A673 (cell line): Measurements from ENCODE around the gene HRH3. TPM values are rescaled to one million over a fixed set of nuclear protein-coding genes. Genes with fewer than 3 reads are reported as not detected.

Source experiments
- BruUV-seq: library from RNA; stranded (reverse); fragments of 400-500 nt; replicated peaks from 2 replicates; lab custom pipeline; 2021; lab: Mats Ljungman, UMichigan
- CTCF ChIA-PET: fragments of 300-600 bp; sonication (Branson Sonifier 250); formaldehyde crosslinking; loops from one replicate; lab custom pipeline; 2022; ENCODE audit warnings: antibody characterized with exemption; lab: Charles Lee
- POLR2A ChIA-PET: fragments of 300-600 bp; sonication (Branson Sonifier 250); formaldehyde crosslinking; loops from one replicate; lab custom pipeline; 2022; ENCODE audit warnings: antibody characterized with exemption; ENCODE audit not compliant: low non-redundant PET; lab: Charles Lee
- DNase-seq: peaks from one replicate; pipeline ENCODE4 v3.0.0-alpha.2; 2015; ENCODE audit warnings: low spot score
- H3K27ac ChIP-seq: fragments of 200-600 bp; sonication (generic); 2 replicates; pipeline ENCODE4 v1.5.1; 2016; ENCODE audit warnings: mixed run types, low read depth, mild to moderate bottlenecking, mixed read lengths, antibody characterized with exemption, low read length; ENCODE audit not compliant: poor library complexity, severe bottlenecking
- H3K27me3 ChIP-seq: fragments of 200-600 bp; sonication (generic); replicated peaks from 2 replicates; pipeline ENCODE4 v1.6.1; 2017; ENCODE audit warnings: mixed run types, low read depth, mild to moderate bottlenecking, mixed read lengths, antibody characterized with exemption, low read length; ENCODE audit not compliant: insufficient read depth, poor library complexity
- H3K36me3 ChIP-seq: fragments of 200-600 bp; sonication (generic); 2 replicates; pipeline ENCODE4 v1.6.1; 2016; ENCODE audit warnings: mixed run types, mild to moderate bottlenecking, mixed read lengths, antibody characterized with exemption, low read length; ENCODE audit not compliant: insufficient read depth, poor library complexity, severe bottlenecking
- H3K4me1 ChIP-seq: fragments of 200-600 bp; sonication (generic); 2 replicates; pipeline ENCODE4 v1.6.1; 2017; ENCODE audit warnings: mixed run types, mild to moderate bottlenecking, mixed read lengths, antibody characterized with exemption, low read length; ENCODE audit not compliant: insufficient read depth, poor library complexity, severe bottlenecking
- H3K4me3 ChIP-seq: fragments of 200-600 bp; sonication (generic); 2 replicates; pipeline ENCODE4 v1.5.1; 2016; ENCODE audit warnings: low read depth, mixed run types, mild to moderate bottlenecking, mixed read lengths, low read length; ENCODE audit not compliant: poor library complexity, severe bottlenecking
- H3K9me3 ChIP-seq: fragments of 200-600 bp; sonication (generic); 2 replicates; pipeline ENCODE4 v1.6.1; 2016; ENCODE audit warnings: mixed run types, low read depth, mild to moderate bottlenecking, mixed read lengths, antibody characterized with exemption, low read length; ENCODE audit not compliant: poor library complexity, severe bottlenecking
- EZH2 ChIP-seq: fragments of 200-600 bp; sonication (generic); IDR thresholded peaks from 2 replicates; pipeline ENCODE4 v1.6.1; 2017; ENCODE audit warnings: borderline replicate concordance, low read depth, mild to moderate bottlenecking, mixed read lengths, antibody characterized with exemption, low read length; ENCODE audit not compliant: poor library complexity, severe bottlenecking
- intact Hi-C: fragments of 100-400 bp; cut with micrococcal nuclease; formaldehyde crosslinking; loops from one replicate; pipeline ENCODE4 v1.10.0; 2022; ENCODE audit not compliant: unreplicated experiment
- total RNA-seq: library from RNA; stranded (reverse); gene quantifications from 2 replicates; pipeline ENCODE4 v1.2.3, GENCODE V29; 2021
- TF ChIP-seq, protein P1 (sequence below): fragments of 300-800, 200-600 bp; sonication (generic); conservative IDR thresholded peaks from 2 replicates; pipeline ENCODE4 v1.5.1; 2017; ENCODE audit warnings: low read depth, mild to moderate bottlenecking, antibody characterized with exemption, low read length, moderate library complexity, mixed read lengths

HRH3 gene
- total RNA-seq, 1 experiment from 2014 or later = not detected

- CTCF ChIA-PET = no interaction called here
- H3K27me3 ChIP-seq = no peaks in the 10 kb centered on the region
- no peaks in the 10 kb centered on the region for H3K4me1 ChIP-seq
- no peak overlapping the region for H3K27ac ChIP-seq
- H3K36me3 ChIP-seq = peaks cover 28% of the 10 kb centered on the region
- TF ChIP-seq, protein P1, sequence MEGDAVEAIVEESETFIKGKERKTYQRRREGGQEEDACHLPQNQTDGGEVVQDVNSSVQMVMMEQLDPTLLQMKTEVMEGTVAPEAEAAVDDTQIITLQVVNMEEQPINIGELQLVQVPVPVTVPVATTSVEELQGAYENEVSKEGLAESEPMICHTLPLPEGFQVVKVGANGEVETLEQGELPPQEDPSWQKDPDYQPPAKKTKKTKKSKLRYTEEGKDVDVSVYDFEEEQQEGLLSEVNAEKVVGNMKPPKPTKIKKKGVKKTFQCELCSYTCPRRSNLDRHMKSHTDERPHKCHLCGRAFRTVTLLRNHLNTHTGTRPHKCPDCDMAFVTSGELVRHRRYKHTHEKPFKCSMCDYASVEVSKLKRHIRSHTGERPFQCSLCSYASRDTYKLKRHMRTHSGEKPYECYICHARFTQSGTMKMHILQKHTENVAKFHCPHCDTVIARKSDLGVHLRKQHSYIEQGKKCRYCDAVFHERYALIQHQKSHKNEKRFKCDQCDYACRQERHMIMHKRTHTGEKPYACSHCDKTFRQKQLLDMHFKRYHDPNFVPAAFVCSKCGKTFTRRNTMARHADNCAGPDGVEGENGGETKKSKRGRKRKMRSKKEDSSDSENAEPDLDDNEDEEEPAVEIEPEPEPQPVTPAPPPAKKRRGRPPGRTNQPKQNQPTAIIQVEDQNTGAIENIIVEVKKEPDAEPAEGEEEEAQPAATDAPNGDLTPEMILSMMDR = no peak
- TF ChIP-seq EZH2 = no peak
- H3K4me3 ChIP-seq = no peak overlapping the region
- POLR2A ChIA-PET = no interaction called here
- no peaks in the 10 kb centered on the region for H3K9me3 ChIP-seq
- DNase-seq = no peak
- intact Hi-C loops = no loop called here
- no TSS peak for BruUV-seq
Observed at GRCh38 chr20:62191781-62192559, 28.1 kb downstream of the HRH3 start.

DNA sequence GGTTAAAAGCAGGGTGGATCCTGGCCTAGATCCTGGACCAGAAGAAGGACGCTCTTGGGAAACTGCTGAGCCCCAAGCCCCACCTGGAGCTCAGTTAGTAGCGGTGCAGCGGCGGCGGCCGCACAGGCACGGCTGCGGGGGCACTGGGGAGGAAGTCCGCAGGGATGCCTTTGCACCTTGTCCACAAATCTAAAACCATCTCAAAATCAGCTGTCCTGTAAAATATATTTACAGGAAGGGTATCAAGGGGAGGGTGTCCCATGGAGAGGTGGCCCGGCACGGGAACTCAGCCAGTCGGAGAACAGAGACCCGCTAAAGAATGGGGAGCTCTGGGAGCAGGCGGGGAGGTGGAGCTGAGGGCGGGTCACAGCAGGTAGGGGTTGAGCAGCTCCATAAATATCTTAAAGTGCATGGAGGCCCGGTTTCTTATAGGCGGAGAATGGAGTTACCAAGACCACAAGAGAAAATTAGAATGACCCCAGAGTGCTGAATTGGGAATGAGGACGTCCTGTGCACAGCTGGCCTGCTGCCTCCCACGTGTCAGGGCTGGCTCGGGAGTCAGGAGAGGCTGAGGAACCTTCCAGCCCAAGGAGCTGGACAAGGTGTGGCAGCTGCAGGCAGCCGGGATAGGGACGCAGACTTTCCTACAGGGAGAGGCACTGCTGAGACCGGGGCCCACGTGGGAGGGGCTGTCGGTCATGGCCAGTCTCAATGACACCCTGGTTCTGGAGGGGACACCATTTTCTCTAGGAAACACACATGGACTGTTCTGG is 29.3 kb downstream of the HRH3 start:
- no peak for TF ChIP-seq EZH2
- TF ChIP-seq, protein P1 = no peak
- BruUV-seq = no TSS peak

DNA sequence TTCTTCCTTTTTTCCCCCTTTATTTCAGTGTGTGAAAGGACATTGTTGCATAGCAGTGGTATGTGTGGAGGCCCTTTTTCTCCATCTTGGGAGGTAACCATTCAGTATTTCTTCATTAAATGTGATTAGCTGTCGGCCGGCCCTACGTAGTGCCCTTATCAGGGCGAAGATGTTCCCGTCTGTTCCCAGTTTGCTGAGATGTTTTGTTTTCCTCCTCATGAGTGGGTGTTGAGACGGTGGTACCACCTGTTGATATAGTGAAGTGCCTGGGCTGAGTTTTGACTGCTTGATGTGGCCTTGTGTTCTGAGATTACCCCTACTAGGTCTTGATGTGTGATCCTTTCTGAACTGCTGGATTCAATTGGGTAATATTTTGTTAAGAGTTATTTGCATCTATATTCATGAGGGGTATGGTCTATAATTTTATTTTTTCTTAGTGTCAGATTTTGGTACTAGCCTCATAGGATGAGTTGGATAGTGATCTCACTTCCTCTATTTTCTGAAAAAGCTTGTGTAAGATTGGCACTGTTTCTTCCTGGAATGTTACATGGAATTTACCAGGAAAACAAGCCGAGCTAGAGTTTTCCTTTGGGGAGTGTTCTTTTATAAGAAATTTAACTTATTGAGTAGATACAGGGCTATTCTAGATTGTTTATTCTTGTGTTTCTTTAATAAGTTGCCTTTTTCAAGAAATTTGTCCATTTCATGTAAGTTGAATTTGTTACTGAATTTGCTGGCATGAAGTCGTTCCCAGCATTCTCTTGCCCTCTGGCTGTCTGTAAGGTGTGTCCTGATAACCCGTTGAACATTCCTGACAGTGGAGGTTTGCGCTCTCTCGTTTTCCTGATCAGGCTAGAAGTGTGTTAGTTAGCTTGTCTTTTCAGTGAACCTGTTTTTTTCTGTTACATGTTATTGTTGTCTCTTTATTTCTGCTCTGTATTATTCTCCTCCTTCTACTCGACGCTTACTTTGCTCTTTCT is 32.9 kb downstream of the HRH3 start:
- POLR2A ChIA-PET = no interaction called here
- no peak for DNase-seq

More for the DNA sequence above, 29.3 kb downstream of the HRH3 start:
- Histone ChIP-seq H3K36me3 (peaks cover 22% of the 10 kb centered on the region), H3K9me3 (no peaks in the 10 kb centered on the region), H3K27me3 (no peaks in the 10 kb centered on the region), H3K4me3 (no peak overlapping the region), H3K4me1 (no peaks in the 10 kb centered on the region), H3K27ac (peak overlapping the region; percentile 42)
- DNase-seq = no peak
- intact Hi-C loops = no loop called here
- ChIA-PET POLR2A (no interaction called here), CTCF (no interaction called here)

More for the DNA sequence above, 32.9 kb downstream of the HRH3 start:
- TF ChIP-seq, protein P1 = no peak
- no peak for TF ChIP-seq EZH2
- CTCF ChIA-PET = no interaction called here
- Histone ChIP-seq H3K36me3 (peaks cover 11% of the 10 kb centered on the region), H3K4me3 (no peak overlapping the region), H3K4me1 (peaks cover under 1% of the 10 kb centered on the region), H3K27ac (no peak overlapping the region), H3K27me3 (no peaks in the 10 kb centered on the region), H3K9me3 (no peaks in the 10 kb centered on the region)
- no TSS peak for BruUV-seq
- intact Hi-C loops = no loop called here
